Keratinocyte (primary cell): ENCODE results near the gene KLHL3. TPM values are rescaled to one million over a fixed set of nuclear protein-coding genes. Genes with fewer than 3 reads are reported as not detected.

Experiments used
- DNase-seq: peaks from one replicate; pipeline ENCODE4 v3.0.0-alpha.2; 2011; ENCODE audit warnings: low read depth, missing footprints, low spot score
- FAIRE-seq: peaks from 2 replicates; lab custom pipeline; 2011; peaks lifted over from hg19 to GRCh38; lab: Jason Lieb, UNC
- H2AFZ ChIP-seq: 2 replicates; pipeline ENCODE4 v1.6.0; 2012; ENCODE audit warnings: low read length, control low read depth, inconsistent platforms; ENCODE audit not compliant: control insufficient read depth
- H3K27ac ChIP-seq: 2 replicates; pipeline ENCODE4 v1.5.1; 2011; ENCODE audit warnings: low read length; ENCODE audit not compliant: control insufficient read depth, insufficient read depth
- H3K27me3 ChIP-seq: 3 replicates; pipeline ENCODE4 v1.6.0; 2011; ENCODE audit warnings: low read length; ENCODE audit not compliant: control insufficient read depth, insufficient read depth; ENCODE audit errors: extremely low read depth
- H3K36me3 ChIP-seq, 2 experiments: 2 replicates in 1 of 2; 3 replicates in 1 of 2; pipeline ENCODE4 v1.5.1; 2011; ENCODE audit warnings: low read length in 2 of 2, mild to moderate bottlenecking in 1 of 2; ENCODE audit not compliant: control insufficient read depth in 2 of 2, insufficient read depth in 2 of 2; ENCODE audit errors: extremely low read depth in 1 of 2
- H3K4me1 ChIP-seq: 3 replicates; pipeline ENCODE4 v1.5.1; 2011; ENCODE audit warnings: low read length; ENCODE audit not compliant: control insufficient read depth, insufficient read depth; ENCODE audit errors: extremely low read depth
- H3K4me2 ChIP-seq: 3 replicates; pipeline ENCODE4 v1.6.0; 2011; ENCODE audit warnings: low read depth, low read length; ENCODE audit not compliant: control insufficient read depth, insufficient read depth; ENCODE audit errors: extremely low read depth
- H3K4me3 ChIP-seq, 3 experiments: fragments of 200-600 bp in 1 of 3; sonication (generic) in 1 of 3; 2 replicates in 2 of 3; 3 replicates in 1 of 3; pipeline ENCODE4 v1.5.1; 2011 to 2016; ENCODE audit warnings: low read length in 3 of 3, mild to moderate bottlenecking in 3 of 3, control low read depth in 2 of 3, inconsistent platforms in 1 of 3, low read depth in 1 of 3, mixed read lengths in 1 of 3, mixed run types in 1 of 3, moderate library complexity in 1 of 3; ENCODE audit not compliant: control insufficient read depth in 2 of 3, insufficient read depth in 2 of 3; ENCODE audit errors: extremely low read depth in 1 of 3
- H3K79me2 ChIP-seq: 2 replicates; pipeline ENCODE4 v1.6.0; 2012; ENCODE audit warnings: low read length; ENCODE audit not compliant: control insufficient read depth, insufficient read depth
- H3K9ac ChIP-seq: 3 replicates; pipeline ENCODE4 v1.6.0; 2011; ENCODE audit warnings: low read length; ENCODE audit not compliant: control insufficient read depth, insufficient read depth; ENCODE audit errors: extremely low read depth
- H3K9me1 ChIP-seq: 3 replicates; pipeline ENCODE4 v1.6.0; 2011; ENCODE audit warnings: low read length; ENCODE audit not compliant: control insufficient read depth, insufficient read depth; ENCODE audit errors: extremely low read depth
- H3K9me3 ChIP-seq: 2 replicates; pipeline ENCODE4 v1.5.1; 2012; ENCODE audit warnings: low read depth, low read length; ENCODE audit not compliant: control insufficient read depth
- H4K20me1 ChIP-seq: 3 replicates; pipeline ENCODE4 v1.6.0; 2011; ENCODE audit warnings: low read length; ENCODE audit not compliant: control insufficient read depth, insufficient read depth; ENCODE audit errors: extremely low read depth
- CTCF ChIP-seq, 3 experiments: IDR thresholded peaks in 1 of 3; conservative IDR thresholded peaks in 1 of 3; optimal IDR thresholded peaks in 1 of 3; 2 replicates in 2 of 3; 3 replicates in 1 of 3; pipeline versions ENCODE3 to v1.5.1; 2011; ENCODE audit warnings: low read length in 3 of 3, mild to moderate bottlenecking in 3 of 3, moderate library complexity in 2 of 3, control low read depth in 1 of 3, inconsistent platforms in 1 of 3; ENCODE audit not compliant: insufficient read depth in 2 of 3; ENCODE audit errors: extremely low read depth in 1 of 3
- EZH2 ChIP-seq: IDR thresholded peaks from one replicate; pipeline ENCODE4 v1.6.1; 2012; ENCODE audit warnings: inconsistent platforms, mild to moderate bottlenecking, low read length, moderate library complexity
- dilution Hi-C: fragments of 300-500 bp; cut with MboI; formaldehyde crosslinking; loops from one replicate; pipeline ENCODE4 v1.7.0; 2020; ENCODE audit warnings: low sequenced_read_pairs; ENCODE audit not compliant: extremely low pct_ligation_motif_present
- polyA plus RNA-seq, 5 experiments: library from polyadenylated mRNA; depleted of rRNA in 3 of 5; stranded (reverse) in 3 of 5; stranded (forward) in 1 of 5; unstranded in 1 of 5; fragments of >200 nt; gene quantifications; 1 replicate in 1 of 5; 2 replicates in 3 of 5; 3 replicates in 1 of 5; pipeline versions ENCODE4 v1.2.1 to v1.2.3, GENCODE V29; 2011 to 2012; ENCODE audit warnings: missing spikeins in 2 of 5, low read depth in 1 of 5, low replicate concordance in 1 of 5

The KLHL3 gene
- polyA plus RNA-seq, 1 donor (not counting 4 experiments of a cell fraction or from before 2014, with no cell fraction given) = 2.5 TPM

- H3K36me3 ChIP-seq = peaks cover 0 to 1% of the 10 kb centered on the region in 2 experiments
- DNase-seq (no peak), FAIRE-seq (no peak)
- no peak overlapping the region for H3K4me3 ChIP-seq
- H3K9ac ChIP-seq = no peak overlapping the region
- H4K20me1 ChIP-seq = no peaks in the 10 kb centered on the region
- H3K79me2 ChIP-seq = no peaks in the 10 kb centered on the region
- no peak overlapping the region for H3K27ac ChIP-seq
- no peaks in the 10 kb centered on the region for H3K9me1 ChIP-seq
- H3K4me2 ChIP-seq = no peak overlapping the region
- H2AFZ ChIP-seq = no peak overlapping the region
- dilution Hi-C loops = no loop called here
- H3K27me3 ChIP-seq = no peaks in the 10 kb centered on the region
- H3K4me1 ChIP-seq = no peaks in the 10 kb centered on the region
- no peaks in the 10 kb centered on the region for H3K9me3 ChIP-seq
- no peak for TF ChIP-seq CTCF (optimal IDR thresholded peaks at IDR 0.05 in 1 of 3, IDR thresholded peaks at IDR 0.05 in 1 of 3, conservative IDR thresholded peaks at IDR 0.05 in 1 of 3; ENCODE audit: extremely low read depth in 1 of 3, insufficient read depth in 2 of 3, low read length in 3 of 3)
- TF ChIP-seq EZH2 = no peak
Measured at GRCh38 chr5:137689306-137689705, 46.6 kb downstream of the KLHL3 start.

GRCh38 chr5:137688210-137688840, 47.6 kb downstream of the KLHL3 start:
- H3K4me3 ChIP-seq = no peak overlapping the region
- FAIRE-seq (no peak), DNase-seq (no peak)
- H3K27ac ChIP-seq = no peak overlapping the region
- H3K9me1 ChIP-seq = no peaks in the 10 kb centered on the region
- H3K79me2 ChIP-seq = no peaks in the 10 kb centered on the region
- TF ChIP-seq EZH2 (no peak), CTCF (optimal IDR thresholded peaks at IDR 0.05 in 1 of 3, IDR thresholded peaks at IDR 0.05 in 1 of 3, conservative IDR thresholded peaks at IDR 0.05 in 1 of 3; ENCODE audit: extremely low read depth in 1 of 3, insufficient read depth in 2 of 3, low read length in 3 of 3) (no peak)
- no peaks in the 10 kb centered on the region for H3K27me3 ChIP-seq
- H3K36me3 ChIP-seq = peaks cover 0 to 1% of the 10 kb centered on the region in 2 experiments
- H4K20me1 ChIP-seq = no peaks in the 10 kb centered on the region
- H3K4me1 ChIP-seq = no peaks in the 10 kb centered on the region
- dilution Hi-C loops = no loop called here
- no peak overlapping the region for H2AFZ ChIP-seq
- no peaks in the 10 kb centered on the region for H3K9me3 ChIP-seq
- no peak overlapping the region for H3K4me2 ChIP-seq
- no peak overlapping the region for H3K9ac ChIP-seq
